Measurements from ENCODE around the gene HCAR3. TPM values are rescaled to one million over a fixed set of nuclear protein-coding genes. Genes with fewer than 3 reads are reported as not detected.

Gene HCAR3
- total RNA-seq, 2 donors from 2014 or later: 0.41 TPM; not detected in 1

GRCh38 chr12:122749569-122750332 is 33.1 kb upstream of the HCAR3 start:
- Histone ChIP-seq H3K4me3 (no peak overlapping the region), H3K27me3 (replicated peaks; ENCODE audit: insufficient read depth) (no peaks in the 10 kb centered on the region), H3K36me3 (no peaks in the 10 kb centered on the region), H3K4me1 (ENCODE audit: control insufficient read depth in 1 of 2, low read depth in 2 of 2) (peaks cover 8 to 11% of the 10 kb centered on the region in 2 donors), H3K9me3 (no peaks in the 10 kb centered on the region), H3K27ac (no peak overlapping the region)
- DNase-seq (ENCODE audit: low spot score) (no peak), ATAC-seq (ENCODE audit: insufficient number of reproducible peaks, low FRiP score, low read depth) (no peak)
- no peak for TF ChIP-seq CTCF (IDR thresholded peaks at IDR 0.05)

- Histone ChIP-seq H3K9me3 (no peaks in the 10 kb centered on the region), H3K4me1 (ENCODE audit: control insufficient read depth in 1 of 2, low read depth in 2 of 2) (no peaks in the 10 kb centered on the region), H3K27me3 (replicated peaks; ENCODE audit: insufficient read depth) (no peaks in the 10 kb centered on the region), H3K27ac (no peak overlapping the region), H3K4me3 (no peak overlapping the region), H3K36me3 (no peaks in the 10 kb centered on the region)
- no peak for DNase-seq (ENCODE audit: low spot score)
- no peak for TF ChIP-seq CTCF (IDR thresholded peaks at IDR 0.05)
- ATAC-seq (ENCODE audit: insufficient number of reproducible peaks, low FRiP score, low read depth): no peak
These were observed 30.9 kb upstream of the HCAR3 start for GRCh38 chr12:122747224-122748135.

GRCh38 chr12:122743895-122744525 is 27.4 kb upstream of the HCAR3 start:
- no peaks in the 10 kb centered on the region for H3K9me3 ChIP-seq
- DNase-seq (ENCODE audit: low spot score): no peak
- H3K36me3 ChIP-seq: no peaks in the 10 kb centered on the region
- TF ChIP-seq CTCF (IDR thresholded peaks at IDR 0.05): no peak
- H3K27ac ChIP-seq: no peak overlapping the region
- H3K4me1 ChIP-seq (ENCODE audit: control insufficient read depth in 1 of 2, low read depth in 2 of 2): no peaks in the 10 kb centered on the region
- no peaks in the 10 kb centered on the region for H3K27me3 ChIP-seq (replicated peaks; ENCODE audit: insufficient read depth)
- H3K4me3 ChIP-seq: no peak overlapping the region
- ATAC-seq (ENCODE audit: insufficient number of reproducible peaks, low FRiP score, low read depth): no peak

- no peaks in the 10 kb centered on the region for H3K9me3 ChIP-seq
- ATAC-seq (ENCODE audit: insufficient number of reproducible peaks, low FRiP score, low read depth): no peak
These were observed 23.7 kb upstream of the HCAR3 start for GRCh38 chr12:122740351-122740750.

More at GRCh38 chr12:122740351-122740750, 23.7 kb upstream of the HCAR3 start:
- Histone ChIP-seq H3K4me1 (ENCODE audit: control insufficient read depth in 1 of 2, low read depth in 2 of 2) (no peaks in the 10 kb centered on the region), H3K27me3 (replicated peaks; ENCODE audit: insufficient read depth) (no peaks in the 10 kb centered on the region), H3K4me3 (no peak overlapping the region), H3K36me3 (no peaks in the 10 kb centered on the region), H3K27ac (no peak overlapping the region)
- no peak for DNase-seq (ENCODE audit: low spot score)
- no peak for TF ChIP-seq CTCF (IDR thresholded peaks at IDR 0.05)

All from thoracic aorta (tissue), 2 donors.